Bronchial smooth muscle cell (primary cell): ENCODE data around the gene SCG5. TPM values are rescaled to one million over a fixed set of nuclear protein-coding genes. Genes with fewer than 3 reads are reported as not detected.

Experiments
- total RNA-seq: library from RNA; depleted of rRNA; stranded (reverse); fragments of >200 nt; gene quantifications from 2 replicates; pipeline ENCODE4 v1.2.1, GENCODE V29; 2014

SCG5 gene, protein sequence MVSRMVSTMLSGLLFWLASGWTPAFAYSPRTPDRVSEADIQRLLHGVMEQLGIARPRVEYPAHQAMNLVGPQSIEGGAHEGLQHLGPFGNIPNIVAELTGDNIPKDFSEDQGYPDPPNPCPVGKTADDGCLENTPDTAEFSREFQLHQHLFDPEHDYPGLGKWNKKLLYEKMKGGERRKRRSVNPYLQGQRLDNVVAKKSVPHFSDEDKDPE
- 12.5 and 24.3 TPM in 2 replicates for total RNA-seq

GRCh38 chr15:32641517-32642059 is at the start of gene SCG5:
TSS of gene SCG5 (plus strand) at chr15:32641710. CDS start at chr15:32643593, 1,883 bp downstream.

GRCh38 chr15:32593151-32593550 is 48.4 kb upstream of the SCG5 start, which contains the start of gene GOLGA8N:
TSS of gene GOLGA8N (plus strand) at chr15:32593456.

GRCh38 chr15:32615051-32615870 is 26.2 kb upstream of the SCG5 start, which contains the start of gene ARHGAP11A:
TSS of gene ARHGAP11A (plus strand) at chr15:32615504. CDS start at chr15:32616212, 708 bp downstream.

DNA sequence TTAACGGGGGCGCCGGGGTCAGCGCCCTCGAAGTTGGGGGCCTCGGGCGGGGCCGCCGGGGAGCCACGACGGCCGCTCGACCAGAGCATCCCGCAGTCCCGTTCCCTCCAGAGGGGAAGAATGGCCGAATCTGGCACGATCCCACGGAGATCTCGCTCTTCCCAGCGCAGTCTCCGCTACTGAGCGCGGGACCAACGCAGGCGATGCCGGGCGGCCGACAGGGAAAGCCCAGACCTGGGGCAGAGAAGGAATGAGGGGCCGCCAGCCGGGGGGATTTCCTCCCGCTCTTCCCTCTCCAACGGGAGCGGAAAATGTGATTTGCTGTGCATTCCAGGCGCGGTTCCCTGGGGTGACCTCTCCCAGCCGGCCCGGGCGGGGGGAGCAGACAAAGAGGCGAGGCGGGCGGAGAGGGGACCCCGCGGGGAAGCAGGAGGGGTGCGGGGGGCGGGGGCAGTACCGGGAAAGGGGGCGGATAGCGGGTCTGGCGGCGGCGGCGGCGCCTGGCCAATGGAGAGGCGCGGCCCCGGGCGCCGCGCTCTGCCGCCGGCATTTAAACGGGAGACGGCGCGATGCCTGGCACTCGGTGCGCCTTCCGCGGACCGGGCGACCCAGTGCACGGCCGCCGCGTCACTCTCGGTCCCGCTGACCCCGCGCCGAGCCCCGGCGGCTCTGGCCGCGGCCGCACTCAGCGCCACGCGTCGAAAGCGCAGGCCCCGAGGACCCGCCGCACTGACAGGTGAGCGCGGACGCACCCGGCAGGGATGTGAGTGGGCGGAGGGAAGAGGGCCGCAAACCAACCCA is 76.1 kb downstream of the SCG5 start, which contains the start of gene GREM1:
Gene GREM1 (plus strand): TSS at position 579 of the 801 bp plus-strand sequence. CDS start 12,687 bp downstream, outside the sequence.

Other genes with a start within 250 kb of the SCG5 start
- 0.16 and 0.17 TPM in 2 replicates for gene GOLGA8K, start 238.4 kb upstream of the SCG5 start, total RNA-seq
- gene GOLGA8O, start 186.1 kb upstream of the SCG5 start, total RNA-seq = 1.1 and 2.9 TPM in 2 replicates
- 4.3 and 4.5 TPM in 2 replicates for gene GOLGA8N, start 48.3 kb upstream of the SCG5 start, total RNA-seq
- 3.3 and 5.4 TPM in 2 replicates for gene ARHGAP11A, start 26.2 kb upstream of the SCG5 start, total RNA-seq
- gene GREM1, start 76.3 kb downstream of the SCG5 start, total RNA-seq = 66.7 and 213 TPM in 2 replicates